ENCODE data around the gene FGFR1OP2.

Gene FGFR1OP2

GRCh38 chr12:27014085-27014858, 76.0 kb downstream of the FGFR1OP2 start, which contains the start of gene TM7SF3:
Gene TM7SF3, minus strand, starts transcription at chr12:27014384. Its CDS starts 216 bp downstream, at chr12:27014168.
- DNase-seq (ENCODE audit: low read depth): peak; percentile 91
- H3K4me3 ChIP-seq (ENCODE audit: low read depth, low read length): peak within 1 kb of the TSS; percentile 89
- peak; percentile 65 for TF ChIP-seq CTCF (conservative IDR thresholded peaks at IDR 0.05; ENCODE audit: low read depth, low read length)

GRCh38 chr12:27014859-27015729, 76.8 kb downstream of the FGFR1OP2 start:
- peak overlapping the region; percentile 89 for H3K4me3 ChIP-seq (ENCODE audit: low read depth, low read length)
- TF ChIP-seq CTCF (conservative IDR thresholded peaks at IDR 0.05; ENCODE audit: low read depth, low read length): peak; percentile 4
- no peak for DNase-seq (ENCODE audit: low read depth)

- DNase-seq (ENCODE audit: low read depth): peak; percentile 71
- H3K4me3 ChIP-seq (ENCODE audit: low read depth, low read length): no peak overlapping the region
- TF ChIP-seq CTCF (conservative IDR thresholded peaks at IDR 0.05; ENCODE audit: low read depth, low read length): no peak
Measured at GRCh38 chr12:27015730-27016076, 77.4 kb downstream of the FGFR1OP2 start.

All from choroid plexus epithelial cell (primary cell).